Measurements from ENCODE around the gene YIF1A. TPM values are rescaled to one million over a fixed set of nuclear protein-coding genes. Genes with fewer than 3 reads are reported as not detected.

The YIF1A gene
- total RNA-seq, 1 experiment from 2014 or later: 54.7 TPM

DNA sequence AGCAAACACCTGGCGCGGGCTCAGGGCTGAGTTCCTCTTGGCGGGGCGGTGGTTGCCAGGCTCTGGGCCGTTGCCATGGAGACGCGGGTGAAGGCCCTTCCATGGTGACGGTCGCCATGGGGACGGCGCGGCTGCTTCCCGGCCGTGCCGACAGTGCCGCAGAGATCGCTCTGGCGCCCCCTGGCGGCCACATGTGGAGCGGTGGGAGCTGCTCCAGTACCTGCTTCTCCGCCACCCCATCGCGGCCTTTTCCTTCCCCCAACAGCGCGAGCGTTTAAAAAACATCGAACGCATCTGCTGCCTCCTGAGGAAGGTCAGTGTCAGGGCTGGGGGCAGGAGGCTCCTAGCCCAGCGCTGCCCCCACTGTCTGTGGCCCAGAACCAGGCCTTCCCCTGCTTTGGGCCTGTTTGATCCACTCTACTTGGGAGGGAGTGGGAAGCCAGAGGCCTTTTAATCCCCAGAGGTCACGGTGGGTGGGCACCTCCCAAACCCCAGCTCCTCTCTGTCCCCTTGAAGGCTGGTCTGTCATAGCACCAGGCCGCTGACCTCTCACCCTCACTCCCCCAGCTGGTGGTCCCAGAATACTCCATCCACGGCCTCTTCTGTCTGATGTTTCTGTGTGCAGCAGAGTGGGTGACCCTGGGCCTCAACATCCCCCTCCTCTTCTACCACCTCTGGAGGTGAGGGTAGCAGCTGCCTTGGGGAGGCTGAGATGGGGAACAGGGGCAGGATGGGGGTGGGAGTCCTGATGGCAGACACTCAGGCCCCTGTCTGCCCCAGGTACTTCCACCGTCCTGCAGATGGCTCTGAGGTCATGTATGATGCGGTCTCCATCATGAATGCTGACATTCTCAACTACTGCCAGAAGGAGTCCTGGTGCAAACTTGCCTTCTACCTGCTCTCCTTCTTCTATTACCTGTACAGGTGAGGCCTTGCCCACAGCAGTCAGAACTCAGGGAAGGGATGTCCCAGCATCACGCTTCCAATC lies 6.2 kb downstream of the YIF1A start:
- H3K27ac ChIP-seq (ENCODE audit: low read depth, low read length): peak overlapping the region; percentile 31; the same call in 1 of the 2 replicates
- H3K36me3 ChIP-seq (ENCODE audit: control insufficient read depth in 1 of 2, insufficient read depth in 2 of 2, low read length in 2 of 2): no peaks in the 10 kb centered on the region
- no peaks in the 10 kb centered on the region for H3K9me2 ChIP-seq (ENCODE audit: insufficient read depth)
- peaks cover 9% of the 10 kb centered on the region; the same call in 1 of the 2 replicates for H3K79me2 ChIP-seq (ENCODE audit: insufficient read depth, low read length)
- ChIA-PET CTCF (interaction anchor here (0.6 to 3.0 kb wide), 10 partner anchors 8 to 104 kb away, joined by 3 to 17 read pairs (median 4); partner anchors contain the start of genes RAB1B and TMEM151A), RAD21 (ENCODE audit: low non-redundant PET in 1 of 2, low total read pairs in 2 of 2, uncharacterized antibody in 2 of 2, unreplicated experiment in 2 of 2) (no interaction called here), POLR2A (no interaction called here)
- no peak overlapping the region for H3K4me3 ChIP-seq (replicated peaks in 1 of 2; ENCODE audit: low read depth in 1 of 2, low read length in 2 of 2)
- peaks cover 3 to 29% of the 10 kb centered on the region in 2 experiments; a peak in 3 of 4 replicates for H3K4me1 ChIP-seq (ENCODE audit: control insufficient read depth in 1 of 2, insufficient read depth in 2 of 2, low read length in 2 of 2)
- intact Hi-C loops (cut with micrococcal nuclease): no loop called here
- no TSS peak for BruUV-seq (replicated peaks)
- no peaks in the 10 kb centered on the region for H4K20me1 ChIP-seq (ENCODE audit: insufficient read depth)
- H3K9ac ChIP-seq (ENCODE audit: low read length): peak overlapping the region; percentile 38; the same call in 1 of the 2 replicates
- no peak overlapping the region for H2AFZ ChIP-seq (ENCODE audit: low read depth, low read length, poor library complexity, severe bottlenecking)
- H3K27me3 ChIP-seq (ENCODE audit: insufficient read depth, low read length): no peaks in the 10 kb centered on the region
- peak; percentile 89 for ATAC-seq
- H3K4me2 ChIP-seq (ENCODE audit: low read length): peak overlapping the region; percentile 30
- peak; percentile 91 for DNase-seq (ENCODE audit: low read depth, low spot score)
- H3K9me3 ChIP-seq (ENCODE audit: control insufficient read depth in 1 of 2, insufficient read depth in 1 of 2, low read depth in 1 of 2, low read length in 2 of 2): no peaks in the 10 kb centered on the region
- TF ChIP-seq FOSL1 (IDR thresholded peaks at IDR 0.05; ENCODE audit: low read depth): no peak
- TF ChIP-seq, protein P1, sequence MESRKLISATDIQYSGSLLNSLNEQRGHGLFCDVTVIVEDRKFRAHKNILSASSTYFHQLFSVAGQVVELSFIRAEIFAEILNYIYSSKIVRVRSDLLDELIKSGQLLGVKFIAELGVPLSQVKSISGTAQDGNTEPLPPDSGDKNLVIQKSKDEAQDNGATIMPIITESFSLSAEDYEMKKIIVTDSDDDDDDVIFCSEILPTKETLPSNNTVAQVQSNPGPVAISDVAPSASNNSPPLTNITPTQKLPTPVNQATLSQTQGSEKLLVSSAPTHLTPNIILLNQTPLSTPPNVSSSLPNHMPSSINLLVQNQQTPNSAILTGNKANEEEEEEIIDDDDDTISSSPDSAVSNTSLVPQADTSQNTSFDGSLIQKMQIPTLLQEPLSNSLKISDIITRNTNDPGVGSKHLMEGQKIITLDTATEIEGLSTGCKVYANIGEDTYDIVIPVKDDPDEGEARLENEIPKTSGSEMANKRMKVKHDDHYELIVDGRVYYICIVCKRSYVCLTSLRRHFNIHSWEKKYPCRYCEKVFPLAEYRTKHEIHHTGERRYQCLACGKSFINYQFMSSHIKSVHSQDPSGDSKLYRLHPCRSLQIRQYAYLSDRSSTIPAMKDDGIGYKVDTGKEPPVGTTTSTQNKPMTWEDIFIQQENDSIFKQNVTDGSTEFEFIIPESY (IDR thresholded peaks at IDR 0.05; ENCODE audit: extremely low read depth, insufficient replicate concordance, low read length): no peak
- TF ChIP-seq, protein P2, sequence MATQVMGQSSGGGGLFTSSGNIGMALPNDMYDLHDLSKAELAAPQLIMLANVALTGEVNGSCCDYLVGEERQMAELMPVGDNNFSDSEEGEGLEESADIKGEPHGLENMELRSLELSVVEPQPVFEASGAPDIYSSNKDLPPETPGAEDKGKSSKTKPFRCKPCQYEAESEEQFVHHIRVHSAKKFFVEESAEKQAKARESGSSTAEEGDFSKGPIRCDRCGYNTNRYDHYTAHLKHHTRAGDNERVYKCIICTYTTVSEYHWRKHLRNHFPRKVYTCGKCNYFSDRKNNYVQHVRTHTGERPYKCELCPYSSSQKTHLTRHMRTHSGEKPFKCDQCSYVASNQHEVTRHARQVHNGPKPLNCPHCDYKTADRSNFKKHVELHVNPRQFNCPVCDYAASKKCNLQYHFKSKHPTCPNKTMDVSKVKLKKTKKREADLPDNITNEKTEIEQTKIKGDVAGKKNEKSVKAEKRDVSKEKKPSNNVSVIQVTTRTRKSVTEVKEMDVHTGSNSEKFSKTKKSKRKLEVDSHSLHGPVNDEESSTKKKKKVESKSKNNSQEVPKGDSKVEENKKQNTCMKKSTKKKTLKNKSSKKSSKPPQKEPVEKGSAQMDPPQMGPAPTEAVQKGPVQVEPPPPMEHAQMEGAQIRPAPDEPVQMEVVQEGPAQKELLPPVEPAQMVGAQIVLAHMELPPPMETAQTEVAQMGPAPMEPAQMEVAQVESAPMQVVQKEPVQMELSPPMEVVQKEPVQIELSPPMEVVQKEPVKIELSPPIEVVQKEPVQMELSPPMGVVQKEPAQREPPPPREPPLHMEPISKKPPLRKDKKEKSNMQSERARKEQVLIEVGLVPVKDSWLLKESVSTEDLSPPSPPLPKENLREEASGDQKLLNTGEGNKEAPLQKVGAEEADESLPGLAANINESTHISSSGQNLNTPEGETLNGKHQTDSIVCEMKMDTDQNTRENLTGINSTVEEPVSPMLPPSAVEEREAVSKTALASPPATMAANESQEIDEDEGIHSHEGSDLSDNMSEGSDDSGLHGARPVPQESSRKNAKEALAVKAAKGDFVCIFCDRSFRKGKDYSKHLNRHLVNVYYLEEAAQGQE (IDR thresholded peaks at IDR 0.05; ENCODE audit: low read depth): no peak
- TF ChIP-seq EZH2phosphoT487 (IDR thresholded peaks at IDR 0.05; ENCODE audit: borderline replicate concordance): no peak
- no peak for TF ChIP-seq ELF1 (IDR thresholded peaks at IDR 0.05; ENCODE audit: borderline replicate concordance, low read depth)
- no peak for TF ChIP-seq TCF7L2 (IDR thresholded peaks at IDR 0.05; ENCODE audit: borderline replicate concordance, extremely low read depth, insufficient read depth, insufficient read length)
- TF ChIP-seq ZNF274 (IDR thresholded peaks at IDR 0.05; ENCODE audit: low read depth, low read length): no peak
- TF ChIP-seq SP1 (IDR thresholded peaks at IDR 0.05; ENCODE audit: low read depth): no peak
- peak; percentile 23; the same call in 1 of the 2 replicates for TF ChIP-seq ZFX (IDR thresholded peaks at IDR 0.05)
- no peak for TF ChIP-seq EGR1 (IDR thresholded peaks at IDR 0.05; ENCODE audit: low read depth)
- TF ChIP-seq, protein P3, sequence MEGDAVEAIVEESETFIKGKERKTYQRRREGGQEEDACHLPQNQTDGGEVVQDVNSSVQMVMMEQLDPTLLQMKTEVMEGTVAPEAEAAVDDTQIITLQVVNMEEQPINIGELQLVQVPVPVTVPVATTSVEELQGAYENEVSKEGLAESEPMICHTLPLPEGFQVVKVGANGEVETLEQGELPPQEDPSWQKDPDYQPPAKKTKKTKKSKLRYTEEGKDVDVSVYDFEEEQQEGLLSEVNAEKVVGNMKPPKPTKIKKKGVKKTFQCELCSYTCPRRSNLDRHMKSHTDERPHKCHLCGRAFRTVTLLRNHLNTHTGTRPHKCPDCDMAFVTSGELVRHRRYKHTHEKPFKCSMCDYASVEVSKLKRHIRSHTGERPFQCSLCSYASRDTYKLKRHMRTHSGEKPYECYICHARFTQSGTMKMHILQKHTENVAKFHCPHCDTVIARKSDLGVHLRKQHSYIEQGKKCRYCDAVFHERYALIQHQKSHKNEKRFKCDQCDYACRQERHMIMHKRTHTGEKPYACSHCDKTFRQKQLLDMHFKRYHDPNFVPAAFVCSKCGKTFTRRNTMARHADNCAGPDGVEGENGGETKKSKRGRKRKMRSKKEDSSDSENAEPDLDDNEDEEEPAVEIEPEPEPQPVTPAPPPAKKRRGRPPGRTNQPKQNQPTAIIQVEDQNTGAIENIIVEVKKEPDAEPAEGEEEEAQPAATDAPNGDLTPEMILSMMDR (IDR thresholded peaks at IDR 0.05 in 2 of 3, conservative IDR thresholded peaks at IDR 0.05 in 1 of 3; ENCODE audit: borderline replicate concordance in 1 of 3, insufficient read depth in 1 of 3, low read depth in 2 of 3, low read length in 2 of 3): peak in 2 of 3 experiments; percentile 88 to 96; a peak in 4 of 6 replicates
- TF ChIP-seq YY1 (IDR thresholded peaks at IDR 0.05; ENCODE audit: extremely low read depth, insufficient replicate concordance, low read depth, low read length): no peak
- TF ChIP-seq CEBPB (IDR thresholded peaks at IDR 0.05; ENCODE audit: low read depth): no peak
- TF ChIP-seq, protein P4, sequence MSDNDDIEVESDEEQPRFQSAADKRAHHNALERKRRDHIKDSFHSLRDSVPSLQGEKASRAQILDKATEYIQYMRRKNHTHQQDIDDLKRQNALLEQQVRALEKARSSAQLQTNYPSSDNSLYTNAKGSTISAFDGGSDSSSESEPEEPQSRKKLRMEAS (IDR thresholded peaks at IDR 0.05): no peak
- TF ChIP-seq CBX3 (IDR thresholded peaks at IDR 0.05; ENCODE audit: low read depth): no peak
- TF ChIP-seq RAD21 (IDR thresholded peaks at IDR 0.05; ENCODE audit: low read depth): no peak
- no peak for TF ChIP-seq SIN3A (IDR thresholded peaks at IDR 0.05; ENCODE audit: low read depth)

Measured in HCT116 (cell line).